ENCODE measurements around the gene GPR37. TPM values are rescaled to one million over a fixed set of nuclear protein-coding genes. Genes with fewer than 3 reads are reported as not detected.

GPR37 gene
- polyA plus RNA-seq, 1 donor from 2014 or later = 1.4 TPM

DNA sequence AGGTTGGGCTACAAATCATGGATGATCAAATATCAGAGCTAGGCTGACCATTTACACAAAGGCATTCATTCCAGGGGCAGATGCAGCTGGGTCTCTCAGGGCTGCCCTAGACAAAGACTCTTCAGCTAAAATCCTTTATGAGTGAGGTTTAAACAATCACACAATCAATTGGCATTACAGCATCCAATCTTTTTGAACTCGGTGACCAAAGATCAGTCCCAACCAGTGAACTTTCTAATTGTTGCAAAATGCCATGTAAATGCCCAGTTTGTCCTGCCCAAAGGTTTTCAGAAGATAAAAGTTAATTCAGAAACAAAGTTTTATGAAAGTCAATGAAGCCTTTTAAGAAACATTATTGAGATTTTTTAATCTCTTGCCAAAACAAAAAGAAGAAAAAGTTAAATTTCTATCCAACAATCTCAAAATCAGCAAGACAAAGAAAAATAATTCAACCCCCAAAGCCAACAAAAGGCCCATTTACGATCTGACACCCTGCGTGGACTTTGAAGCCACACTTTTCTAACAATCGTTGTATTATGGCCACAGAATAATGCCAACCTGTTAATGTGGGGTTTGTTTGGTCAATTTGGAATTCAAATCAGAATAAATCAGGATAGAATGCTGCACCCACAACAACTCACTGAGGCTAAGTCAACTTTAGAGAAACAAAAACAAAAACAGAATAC lies 40.9 kb downstream of the GPR37 start:
- no peaks in the 10 kb centered on the region for H3K79me2 ChIP-seq (replicated peaks; ENCODE audit: insufficient read depth, low read length)
- H3K9ac ChIP-seq (ENCODE audit: low read length) = no peak overlapping the region
- H3F3A ChIP-seq (ENCODE audit: insufficient read depth, low read length, poor library complexity, severe bottlenecking) = no peaks in the 10 kb centered on the region
- H2AFZ ChIP-seq (ENCODE audit: low read depth, low read length) = no peak overlapping the region
- no peaks in the 10 kb centered on the region for H3K9me3 ChIP-seq (ENCODE audit: low read length)
- no peak overlapping the region for H3K4me2 ChIP-seq (ENCODE audit: low read length)
- H3K27me3 ChIP-seq (ENCODE audit: insufficient read depth, low read depth, low read length) = no peaks in the 10 kb centered on the region
- no peaks in the 10 kb centered on the region for H4K20me1 ChIP-seq (ENCODE audit: insufficient read depth)
- H3K27ac ChIP-seq (ENCODE audit: low read length) = no peak overlapping the region
- TF ChIP-seq RAD21 (conservative IDR thresholded peaks at IDR 0.05) (no peak), SMC3 (conservative IDR thresholded peaks at IDR 0.05; ENCODE audit: poor library complexity) (no peak), POLR2AphosphoS5 (IDR thresholded peaks at IDR 0.05) (no peak), EP300 (conservative IDR thresholded peaks at IDR 0.05; ENCODE audit: poor library complexity, severe bottlenecking) (no peak), EZH2 (IDR thresholded peaks at IDR 0.05; ENCODE audit: borderline replicate concordance, insufficient read depth, low read length, poor library complexity, severe bottlenecking) (no peak), MXI1 (conservative IDR thresholded peaks at IDR 0.05; ENCODE audit: poor library complexity, severe bottlenecking) (no peak), TAF1 (IDR thresholded peaks at IDR 0.05; ENCODE audit: low read depth) (no peak)
- TF ChIP-seq, protein P1, sequence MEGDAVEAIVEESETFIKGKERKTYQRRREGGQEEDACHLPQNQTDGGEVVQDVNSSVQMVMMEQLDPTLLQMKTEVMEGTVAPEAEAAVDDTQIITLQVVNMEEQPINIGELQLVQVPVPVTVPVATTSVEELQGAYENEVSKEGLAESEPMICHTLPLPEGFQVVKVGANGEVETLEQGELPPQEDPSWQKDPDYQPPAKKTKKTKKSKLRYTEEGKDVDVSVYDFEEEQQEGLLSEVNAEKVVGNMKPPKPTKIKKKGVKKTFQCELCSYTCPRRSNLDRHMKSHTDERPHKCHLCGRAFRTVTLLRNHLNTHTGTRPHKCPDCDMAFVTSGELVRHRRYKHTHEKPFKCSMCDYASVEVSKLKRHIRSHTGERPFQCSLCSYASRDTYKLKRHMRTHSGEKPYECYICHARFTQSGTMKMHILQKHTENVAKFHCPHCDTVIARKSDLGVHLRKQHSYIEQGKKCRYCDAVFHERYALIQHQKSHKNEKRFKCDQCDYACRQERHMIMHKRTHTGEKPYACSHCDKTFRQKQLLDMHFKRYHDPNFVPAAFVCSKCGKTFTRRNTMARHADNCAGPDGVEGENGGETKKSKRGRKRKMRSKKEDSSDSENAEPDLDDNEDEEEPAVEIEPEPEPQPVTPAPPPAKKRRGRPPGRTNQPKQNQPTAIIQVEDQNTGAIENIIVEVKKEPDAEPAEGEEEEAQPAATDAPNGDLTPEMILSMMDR (IDR thresholded peaks at IDR 0.05; ENCODE audit: poor library complexity, severe bottlenecking) = no peak
- TF ChIP-seq, protein P2, sequence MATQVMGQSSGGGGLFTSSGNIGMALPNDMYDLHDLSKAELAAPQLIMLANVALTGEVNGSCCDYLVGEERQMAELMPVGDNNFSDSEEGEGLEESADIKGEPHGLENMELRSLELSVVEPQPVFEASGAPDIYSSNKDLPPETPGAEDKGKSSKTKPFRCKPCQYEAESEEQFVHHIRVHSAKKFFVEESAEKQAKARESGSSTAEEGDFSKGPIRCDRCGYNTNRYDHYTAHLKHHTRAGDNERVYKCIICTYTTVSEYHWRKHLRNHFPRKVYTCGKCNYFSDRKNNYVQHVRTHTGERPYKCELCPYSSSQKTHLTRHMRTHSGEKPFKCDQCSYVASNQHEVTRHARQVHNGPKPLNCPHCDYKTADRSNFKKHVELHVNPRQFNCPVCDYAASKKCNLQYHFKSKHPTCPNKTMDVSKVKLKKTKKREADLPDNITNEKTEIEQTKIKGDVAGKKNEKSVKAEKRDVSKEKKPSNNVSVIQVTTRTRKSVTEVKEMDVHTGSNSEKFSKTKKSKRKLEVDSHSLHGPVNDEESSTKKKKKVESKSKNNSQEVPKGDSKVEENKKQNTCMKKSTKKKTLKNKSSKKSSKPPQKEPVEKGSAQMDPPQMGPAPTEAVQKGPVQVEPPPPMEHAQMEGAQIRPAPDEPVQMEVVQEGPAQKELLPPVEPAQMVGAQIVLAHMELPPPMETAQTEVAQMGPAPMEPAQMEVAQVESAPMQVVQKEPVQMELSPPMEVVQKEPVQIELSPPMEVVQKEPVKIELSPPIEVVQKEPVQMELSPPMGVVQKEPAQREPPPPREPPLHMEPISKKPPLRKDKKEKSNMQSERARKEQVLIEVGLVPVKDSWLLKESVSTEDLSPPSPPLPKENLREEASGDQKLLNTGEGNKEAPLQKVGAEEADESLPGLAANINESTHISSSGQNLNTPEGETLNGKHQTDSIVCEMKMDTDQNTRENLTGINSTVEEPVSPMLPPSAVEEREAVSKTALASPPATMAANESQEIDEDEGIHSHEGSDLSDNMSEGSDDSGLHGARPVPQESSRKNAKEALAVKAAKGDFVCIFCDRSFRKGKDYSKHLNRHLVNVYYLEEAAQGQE (IDR thresholded peaks at IDR 0.05; ENCODE audit: borderline replicate concordance) = no peak
- H3K4me3 ChIP-seq (ENCODE audit: low read length) = no peak overlapping the region
- H3K36me3 ChIP-seq (ENCODE audit: insufficient read depth, low read length) = no peaks in the 10 kb centered on the region
- H3K9me2 ChIP-seq (ENCODE audit: insufficient read depth, low read length) = no peaks in the 10 kb centered on the region

DNA sequence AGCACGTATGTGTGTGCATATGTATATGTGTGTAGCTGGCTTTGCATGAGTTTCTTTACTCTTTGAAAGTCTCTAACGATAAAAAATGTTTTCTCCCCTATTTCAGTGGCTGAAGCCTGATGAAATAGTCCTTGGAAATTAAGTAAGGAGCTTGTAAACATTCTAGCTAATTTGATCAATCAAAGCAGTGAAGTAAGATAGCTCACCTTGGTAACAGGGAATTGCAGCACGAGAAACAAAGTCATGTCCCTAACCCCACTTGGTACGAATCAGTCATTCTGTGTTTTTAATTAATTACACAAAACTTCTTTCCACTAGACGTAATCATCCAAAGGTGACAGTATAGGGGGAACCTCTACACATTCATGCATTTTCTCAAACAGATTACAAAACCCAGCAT lies 41.5 kb downstream of the GPR37 start:
- H4K20me1 ChIP-seq (ENCODE audit: insufficient read depth) = no peaks in the 10 kb centered on the region
- TF ChIP-seq MXI1 (conservative IDR thresholded peaks at IDR 0.05; ENCODE audit: poor library complexity, severe bottlenecking) (no peak), EP300 (conservative IDR thresholded peaks at IDR 0.05; ENCODE audit: poor library complexity, severe bottlenecking) (no peak), POLR2AphosphoS5 (IDR thresholded peaks at IDR 0.05) (no peak), RAD21 (conservative IDR thresholded peaks at IDR 0.05) (no peak), SMC3 (conservative IDR thresholded peaks at IDR 0.05; ENCODE audit: poor library complexity) (no peak), TAF1 (IDR thresholded peaks at IDR 0.05; ENCODE audit: low read depth) (no peak), EZH2 (IDR thresholded peaks at IDR 0.05; ENCODE audit: borderline replicate concordance, insufficient read depth, low read length, poor library complexity, severe bottlenecking) (no peak)
- TF ChIP-seq, protein P2 (IDR thresholded peaks at IDR 0.05; ENCODE audit: borderline replicate concordance) = no peak
- TF ChIP-seq, protein P1 (IDR thresholded peaks at IDR 0.05; ENCODE audit: poor library complexity, severe bottlenecking) = no peak
- H2AFZ ChIP-seq (ENCODE audit: low read depth, low read length) = no peak overlapping the region
- H3K27me3 ChIP-seq (ENCODE audit: insufficient read depth, low read depth, low read length) = no peaks in the 10 kb centered on the region
- no peak overlapping the region for H3K27ac ChIP-seq (ENCODE audit: low read length)
- no peaks in the 10 kb centered on the region for H3K36me3 ChIP-seq (ENCODE audit: insufficient read depth, low read length)
- no peak overlapping the region for H3K9ac ChIP-seq (ENCODE audit: low read length)
- H3K9me3 ChIP-seq (ENCODE audit: low read length) = no peaks in the 10 kb centered on the region
- no peaks in the 10 kb centered on the region for H3K9me2 ChIP-seq (ENCODE audit: insufficient read depth, low read length)
- no peak overlapping the region for H3K4me2 ChIP-seq (ENCODE audit: low read length)
- H3F3A ChIP-seq (ENCODE audit: insufficient read depth, low read length, poor library complexity, severe bottlenecking) = no peaks in the 10 kb centered on the region
- no peak overlapping the region for H3K4me3 ChIP-seq (ENCODE audit: low read length)
- H3K79me2 ChIP-seq (replicated peaks; ENCODE audit: insufficient read depth, low read length) = no peaks in the 10 kb centered on the region
